PC-3 (cell line): ENCODE data around the gene EOLA1. TPM values are rescaled to one million over a fixed set of nuclear protein-coding genes. Genes with fewer than 3 reads are reported as not detected.
"Not testable (repeated sequence)": the region's sequence is repeated elsewhere in the genome, so short reads cannot be mapped to it uniquely, and the experiment has no call there.

ENCODE experiments used
- ATAC-seq: fragments of 200-7000 bp; cut with Tn5 transposase; 2 replicates; pipeline ENCODE4 v1.9.1; 2020; ENCODE audit warnings: mild to moderate bottlenecking, moderate library complexity
- BruUV-seq: library from RNA; stranded (reverse); fragments of 400-500 nt; replicated peaks from 2 replicates; lab custom pipeline; 2021; lab: Mats Ljungman, UMichigan
- CTCF ChIA-PET: fragments of 300-600 bp; sonication (Branson Sonifier 250); formaldehyde crosslinking; loops from one replicate; lab custom pipeline; 2022; ENCODE audit warnings: antibody characterized with exemption; lab: Charles Lee
- POLR2A ChIA-PET: fragments of 300-600 bp; sonication (Branson Sonifier 250); formaldehyde crosslinking; loops from one replicate; lab custom pipeline; 2022; ENCODE audit warnings: antibody characterized with exemption; ENCODE audit not compliant: unreplicated experiment; lab: Charles Lee
- DNase-seq: peaks from one replicate; pipeline ENCODE4 v3.0.0-alpha.2; 2015
- H2AFZ ChIP-seq: fragments of 300-600 bp; sonication (generic); 2 replicates; pipeline ENCODE4 v1.6.0; 2016; ENCODE audit warnings: antibody characterized with exemption, low read length
- H3F3A ChIP-seq: fragments of 300-600 bp; sonication (generic); one replicate; pipeline ENCODE4 v1.6.0; 2017; ENCODE audit warnings: antibody characterized with exemption, low read length, control low read depth, mild to moderate bottlenecking; ENCODE audit not compliant: unreplicated experiment
- H3K27ac ChIP-seq: fragments of 300-600 bp; sonication (generic); 2 replicates; pipeline ENCODE4 v1.5.1; 2016; ENCODE audit warnings: mild to moderate bottlenecking, low read length
- H3K27me3 ChIP-seq: fragments of 300-600 bp; sonication (generic); 2 replicates; pipeline ENCODE4 v1.6.1; 2016; ENCODE audit warnings: low read length, mixed read lengths
- H3K36me3 ChIP-seq: fragments of 300-600 bp; sonication (generic); 2 replicates; pipeline ENCODE4 v1.6.1; 2016; ENCODE audit warnings: low read depth, mixed run types, low read length, mixed read lengths
- H3K4me1 ChIP-seq: fragments of 300-600 bp; sonication (generic); 2 replicates; pipeline ENCODE4 v1.5.1; 2016; ENCODE audit warnings: low read length; ENCODE audit not compliant: insufficient read depth
- H3K4me2 ChIP-seq: fragments of 300-600 bp; sonication (generic); 2 replicates; pipeline ENCODE4 v1.6.0; 2016; ENCODE audit warnings: low read length
- H3K4me3 ChIP-seq: fragments of 300-600 bp; sonication (generic); 2 replicates; pipeline ENCODE4 v1.5.1; 2016; ENCODE audit warnings: mild to moderate bottlenecking, low read length, mixed read lengths
- H3K79me2 ChIP-seq: fragments of 300-600 bp; sonication (generic); 2 replicates; pipeline ENCODE4 v1.6.1; 2017; ENCODE audit warnings: low read length, mixed read lengths
- H3K9ac ChIP-seq: fragments of 300-600 bp; sonication (generic); 2 replicates; pipeline ENCODE4 v1.6.0; 2016; ENCODE audit warnings: mild to moderate bottlenecking, low read length
- H3K9me2 ChIP-seq: fragments of 300-600 bp; sonication (generic); replicated peaks from 2 replicates; pipeline ENCODE4 v1.6.1; 2016; ENCODE audit warnings: mixed run types, low read length, mixed read lengths
- H3K9me3 ChIP-seq: fragments of 300-600 bp; sonication (generic); 2 replicates; pipeline ENCODE4 v1.6.1; 2016; ENCODE audit warnings: low read length, mixed read lengths
- H4K20me1 ChIP-seq: fragments of 300-600 bp; sonication (generic); 2 replicates; pipeline ENCODE4 v1.6.1; 2016; ENCODE audit warnings: low read length, mixed read lengths
- intact Hi-C: fragments of 100-400 bp; cut with micrococcal nuclease; formaldehyde crosslinking; loops from 2 replicates; pipeline ENCODE4 v1.9.0; 2023
- total RNA-seq: library from RNA; depleted of rRNA; stranded (reverse); fragments of >200 nt; gene quantifications from 2 replicates; pipeline ENCODE4 v1.2.3, GENCODE V29; 2014

Gene EOLA1
- total RNA-seq, 1 experiment from 2014 or later, result 21.7 TPM

DNA sequence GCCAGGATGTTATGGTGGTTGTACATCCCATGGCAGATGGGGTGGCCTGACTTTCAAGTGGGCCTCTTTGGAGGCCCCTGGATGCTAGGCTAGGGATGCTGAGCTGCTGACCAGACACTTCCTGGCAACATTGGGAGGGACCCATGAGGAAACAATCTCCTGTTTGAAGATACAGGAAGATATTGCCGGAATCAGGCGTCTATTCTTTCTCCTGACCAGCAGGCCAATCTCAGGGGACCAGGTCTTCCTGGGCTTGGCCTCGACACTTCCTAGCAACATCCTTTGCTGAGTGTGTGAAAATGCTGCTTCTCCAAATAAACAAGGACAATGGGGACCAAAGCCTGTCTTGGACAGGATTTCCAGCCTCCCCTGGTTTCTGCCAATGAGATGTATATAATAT is 7.0 kb downstream of the EOLA1 start:
- H3F3A ChIP-seq, H3K9me3 ChIP-seq, ATAC-seq, H3K4me2 ChIP-seq, H4K20me1 ChIP-seq, CTCF ChIA-PET, BruUV-seq, H3K9ac ChIP-seq, POLR2A ChIA-PET, H3K4me3 ChIP-seq, H3K27ac ChIP-seq, H2AFZ ChIP-seq, H3K36me3 ChIP-seq, intact Hi-C loops, H3K4me1 ChIP-seq, H3K79me2 ChIP-seq, DNase-seq, H3K9me2 ChIP-seq, H3K27me3 ChIP-seq: not testable (repeated sequence)

- ATAC-seq, intact Hi-C loops: not testable (repeated sequence)
These were observed 8.9 kb downstream of the EOLA1 start, which contains the start of gene HSFX3 for GRCh38 chrX:149549701-149550100. Gene HSFX3, minus strand, starts transcription at chrX:149549924. Its CDS starts 72 bp downstream, at chrX:149549852.

DNA sequence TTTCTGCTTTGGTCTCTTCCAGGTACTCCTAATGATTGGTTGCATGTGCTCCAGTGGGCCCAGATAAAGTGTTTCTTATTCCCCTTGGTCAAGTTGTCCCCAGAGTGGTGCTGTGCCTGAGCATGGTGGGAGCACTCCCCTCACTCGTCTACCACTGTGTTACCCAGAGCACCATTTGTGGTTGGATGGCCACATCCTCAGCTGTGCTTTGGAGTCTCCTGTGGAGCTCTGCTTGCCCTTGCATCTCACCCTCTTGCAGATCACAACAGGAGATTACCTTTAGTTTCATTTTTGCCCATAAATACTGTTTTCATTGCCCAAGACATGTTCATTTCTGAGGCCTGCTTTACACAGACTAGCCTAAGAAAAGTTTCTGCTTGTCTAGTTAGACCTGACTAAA is 9.6 kb downstream of the EOLA1 start:
- ATAC-seq, H3K9me3 ChIP-seq, H3K36me3 ChIP-seq, CTCF ChIA-PET, H3F3A ChIP-seq, H4K20me1 ChIP-seq, H3K79me2 ChIP-seq, H2AFZ ChIP-seq, H3K9me2 ChIP-seq, H3K9ac ChIP-seq, DNase-seq, H3K4me1 ChIP-seq, H3K27me3 ChIP-seq, POLR2A ChIA-PET, H3K4me2 ChIP-seq, H3K27ac ChIP-seq, H3K4me3 ChIP-seq, intact Hi-C loops: not testable (repeated sequence)
- TSS peak; percentile 16 for BruUV-seq

More at GRCh38 chrX:149549701-149550100, 8.9 kb downstream of the EOLA1 start, which contains the start of gene HSFX3:
- H3K36me3 ChIP-seq, BruUV-seq, H3K27ac ChIP-seq, H3K4me3 ChIP-seq, H2AFZ ChIP-seq, H3K27me3 ChIP-seq, H3K79me2 ChIP-seq, POLR2A ChIA-PET, CTCF ChIA-PET, H3K4me1 ChIP-seq, H3K4me2 ChIP-seq, H3K9me3 ChIP-seq, H4K20me1 ChIP-seq, H3K9me2 ChIP-seq, H3F3A ChIP-seq, DNase-seq, H3K9ac ChIP-seq: not testable (repeated sequence)

- H3K9me2 ChIP-seq, H2AFZ ChIP-seq, CTCF ChIA-PET, H3K4me1 ChIP-seq, H3K4me3 ChIP-seq, DNase-seq, H3K27me3 ChIP-seq, intact Hi-C loops, H3K79me2 ChIP-seq, H3K4me2 ChIP-seq, POLR2A ChIA-PET, H3K9ac ChIP-seq, ATAC-seq, H4K20me1 ChIP-seq, H3K36me3 ChIP-seq, H3F3A ChIP-seq, BruUV-seq, H3K9me3 ChIP-seq, H3K27ac ChIP-seq: not testable (repeated sequence)
These were observed 10.6 kb downstream of the EOLA1 start for GRCh38 chrX:149551245-149551938.

DNA sequence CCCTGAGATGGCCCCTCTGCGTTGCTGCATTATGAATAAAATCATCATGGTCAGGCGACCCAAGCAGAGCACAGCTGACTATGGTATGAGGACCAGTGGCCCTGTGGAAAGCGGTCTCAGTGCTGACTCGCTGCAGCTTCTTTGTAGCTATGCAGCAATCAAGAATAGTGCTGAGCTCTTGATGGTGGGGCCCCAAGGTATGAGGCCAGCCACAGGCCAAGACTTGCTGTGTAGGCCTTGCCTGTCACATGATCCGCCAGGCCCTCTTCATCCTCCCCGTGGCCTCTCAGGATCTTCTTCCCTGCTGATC is 11.1 kb downstream of the EOLA1 start:
- BruUV-seq, result not testable (repeated sequence)

GRCh38 chrX:149555251-149555650 is 14.4 kb downstream of the EOLA1 start:
- H3K9me2 ChIP-seq, intact Hi-C loops, H3K9me3 ChIP-seq, ATAC-seq, H3K36me3 ChIP-seq, H3K9ac ChIP-seq, H3K27ac ChIP-seq, H4K20me1 ChIP-seq, DNase-seq, H3K4me3 ChIP-seq, H3F3A ChIP-seq, POLR2A ChIA-PET, H3K4me2 ChIP-seq, CTCF ChIA-PET, H3K27me3 ChIP-seq, H3K79me2 ChIP-seq, H3K4me1 ChIP-seq, BruUV-seq, H2AFZ ChIP-seq: not testable (repeated sequence)

More for the DNA sequence above, 11.1 kb downstream of the EOLA1 start:
- CTCF ChIA-PET, H4K20me1 ChIP-seq, DNase-seq, H2AFZ ChIP-seq, H3K4me1 ChIP-seq, H3K27me3 ChIP-seq, ATAC-seq, H3K9me3 ChIP-seq, H3K79me2 ChIP-seq, H3K36me3 ChIP-seq, POLR2A ChIA-PET, H3K9ac ChIP-seq, H3K9me2 ChIP-seq, H3K4me3 ChIP-seq, intact Hi-C loops, H3K27ac ChIP-seq, H3F3A ChIP-seq, H3K4me2 ChIP-seq: not testable (repeated sequence)
